Right atrium auricular region (tissue), 2 donors: ENCODE measurements around the gene KRT33A. TPM values are rescaled to one million over a fixed set of nuclear protein-coding genes. Genes with fewer than 3 reads are reported as not detected.
"Not testable (repeated sequence)": the region's sequence is repeated elsewhere in the genome, so short reads cannot be mapped to it uniquely, and the experiment has no call there.

ENCODE experiments used
- DNase-seq: peaks from one replicate; pipeline ENCODE4 v3.0.0-alpha.2; 2019; ENCODE audit warnings: low spot score
- H3K27ac ChIP-seq, 2 donors: fragments of 200-600 bp; sonication (generic); 1 replicate in 1 of 2; 2 replicates in 1 of 2; pipeline ENCODE4 v1.5.1; 2016 to 2019
- H3K27me3 ChIP-seq, 2 donors: fragments of 200-600 bp; sonication (generic); one replicate each; pipeline versions ENCODE4 v1.5.1 to v1.6.0; 2017 to 2019
- H3K36me3 ChIP-seq: fragments of 200-600 bp; sonication (generic); one replicate; pipeline ENCODE4 v1.5.1; 2016
- H3K4me1 ChIP-seq, 2 donors: fragments of 200-600 bp; sonication (generic); one replicate each; pipeline versions ENCODE4 v1.5.1 to v1.6.0; 2017 to 2019
- H3K4me3 ChIP-seq, 2 donors: fragments of 200-600 bp; sonication (generic); 1 replicate in 1 of 2; 2 replicates in 1 of 2; pipeline ENCODE4 v1.5.1; 2017 to 2019; ENCODE audit warnings: mild to moderate bottlenecking in 1 of 2, moderate library complexity in 1 of 2
- H3K9me3 ChIP-seq, 2 donors: fragments of 200-600 bp; sonication (generic); one replicate each; pipeline ENCODE4 v1.5.1; 2019
- CTCF ChIP-seq, 2 donors: fragments of 200-600 bp; sonication (generic); IDR thresholded peaks; one replicate each; pipeline ENCODE4 v1.5.1; 2019; ENCODE audit warnings: antibody characterized with exemption in 2 of 2
- total RNA-seq, 2 donors: library from RNA; depleted of rRNA; stranded (reverse); fragments of >200 nt; gene quantifications; one replicate each; pipeline ENCODE4 v1.1.0, GENCODE V29; 2016

Gene KRT33A
- total RNA-seq, 2 donors from 2014 or later, result not detected

GRCh38 chr17:41386227-41386626 is 35.6 kb upstream of the KRT33A start:
- DNase-seq, result no peak
- H3K27ac ChIP-seq, result no peak overlapping the region
- H3K36me3 ChIP-seq, result no peaks in the 10 kb centered on the region
- no peaks in the 10 kb centered on the region for H3K4me1 ChIP-seq
- no peaks in the 10 kb centered on the region for H3K27me3 ChIP-seq
- TF ChIP-seq CTCF (IDR thresholded peaks at IDR 0.05), result no peak
- peaks cover 0 to 27% of the 10 kb centered on the region in 2 donors for H3K9me3 ChIP-seq
- H3K4me3 ChIP-seq, result no peak overlapping the region

- TF ChIP-seq CTCF (IDR thresholded peaks at IDR 0.05), result no peak
- Histone ChIP-seq H3K27me3 (no peaks in the 10 kb centered on the region), H3K27ac (no peak overlapping the region), H3K4me3 (no peak overlapping the region), H3K9me3 (peaks cover 0 to 27% of the 10 kb centered on the region in 2 donors), H3K4me1 (no peaks in the 10 kb centered on the region), H3K36me3 (no peaks in the 10 kb centered on the region)
- no peak for DNase-seq
Observed at GRCh38 chr17:41383690-41384089, 33.1 kb upstream of the KRT33A start.

GRCh38 chr17:41382394-41382793 is 31.8 kb upstream of the KRT33A start:
- DNase-seq, result no peak
- H3K36me3 ChIP-seq, result no peaks in the 10 kb centered on the region
- H3K27ac ChIP-seq, result no peak overlapping the region
- TF ChIP-seq CTCF (IDR thresholded peaks at IDR 0.05), result no peak
- no peaks in the 10 kb centered on the region for H3K27me3 ChIP-seq
- H3K4me1 ChIP-seq, result no peaks in the 10 kb centered on the region
- no peak overlapping the region for H3K4me3 ChIP-seq
- peaks cover 0 to 25% of the 10 kb centered on the region in 2 donors for H3K9me3 ChIP-seq

- H3K27me3 ChIP-seq, DNase-seq, H3K4me1 ChIP-seq, H3K27ac ChIP-seq, H3K4me3 ChIP-seq, H3K36me3 ChIP-seq: not testable (repeated sequence)
- peaks cover 0 to 21% of the 10 kb centered on the region in 2 donors for H3K9me3 ChIP-seq
Observed at GRCh38 chr17:41381943-41382342, 31.3 kb upstream of the KRT33A start, which contains the start of gene KRT34. KRT34 (minus strand) TSS chr17:41382306; CDS start chr17:41382246, 60 bp downstream.

- H3K27ac ChIP-seq, result not testable (repeated sequence)
Observed at GRCh38 chr17:41380091-41380490, 29.5 kb upstream of the KRT33A start.

GRCh38 chr17:41377546-41377945 is 26.9 kb upstream of the KRT33A start:
- no peak overlapping the region for H3K27ac ChIP-seq
- H3K27me3 ChIP-seq, result no peaks in the 10 kb centered on the region
- TF ChIP-seq CTCF (IDR thresholded peaks at IDR 0.05), result no peak
- no peaks in the 10 kb centered on the region for H3K9me3 ChIP-seq
- H3K4me3 ChIP-seq, result no peak overlapping the region
- DNase-seq, result no peak
- H3K4me1 ChIP-seq, result no peaks in the 10 kb centered on the region
- H3K36me3 ChIP-seq, result no peaks in the 10 kb centered on the region

More at GRCh38 chr17:41380091-41380490, 29.5 kb upstream of the KRT33A start:
- not testable (repeated sequence) for H3K4me3 ChIP-seq, H3K36me3 ChIP-seq, DNase-seq, H3K4me1 ChIP-seq, H3K27me3 ChIP-seq, H3K9me3 ChIP-seq

GRCh38 chr17:41369713-41370112 is 19.1 kb upstream of the KRT33A start, which contains the start of gene KRT33B:
KRT33B (minus strand) TSS chr17:41369813; CDS start chr17:41369750, 63 bp downstream.
- Histone ChIP-seq H3K4me3 (no peak within 1 kb of the TSS), H3K4me1 (no peaks in the 10 kb centered on the region), H3K36me3 (no peaks in the 10 kb centered on the region), H3K27ac (no peak within 1 kb of the TSS), H3K9me3 (no peaks in the 10 kb centered on the region), H3K27me3 (no peaks in the 10 kb centered on the region)
- no peak for TF ChIP-seq CTCF (IDR thresholded peaks at IDR 0.05)
- DNase-seq, result no peak
